Mesenchymal stem cell (in vitro differentiated cells and primary cell): Measurements from ENCODE around the gene MED8.
A peak's percentile ranks its signal among the peaks of the same experiment; 100 is the strongest.

Source experiments
- DNase-seq: peaks from one replicate; pipeline ENCODE4 v3.0.0-alpha.2; 2013
- H2AFZ ChIP-seq: one replicate; pipeline ENCODE4 v1.6.1; 2013; ENCODE audit warnings: low read depth, mild to moderate bottlenecking, control low read depth, inconsistent platforms, low read length, moderate library complexity
- H2AK5ac ChIP-seq: 2 replicates; pipeline ENCODE4 v1.6.1; 2013; ENCODE audit warnings: low read length, moderate library complexity, mild to moderate bottlenecking, inconsistent platforms; ENCODE audit not compliant: severe bottlenecking
- H2BK120ac ChIP-seq: one replicate; pipeline ENCODE4 v1.6.1; 2013; ENCODE audit warnings: low read depth, mild to moderate bottlenecking, inconsistent platforms, low read length, moderate library complexity
- H2BK12ac ChIP-seq, 2 experiments: one replicate each; pipeline ENCODE4 v1.6.1; 2013; ENCODE audit warnings: inconsistent platforms in 2 of 2, low read length in 2 of 2, mild to moderate bottlenecking in 2 of 2, moderate library complexity in 2 of 2, control low read depth in 1 of 2
- H2BK15ac ChIP-seq: one replicate; pipeline ENCODE4 v1.6.1; 2013; ENCODE audit warnings: mild to moderate bottlenecking, low read depth, inconsistent platforms; ENCODE audit not compliant: poor library complexity, severe bottlenecking
- H2BK5ac ChIP-seq: 2 replicates; pipeline ENCODE4 v1.6.1; 2013; ENCODE audit warnings: low read depth, mild to moderate bottlenecking, low read length, control low read depth, inconsistent platforms; ENCODE audit not compliant: poor library complexity, severe bottlenecking
- H3K14ac ChIP-seq, 2 experiments: one replicate each; pipeline ENCODE4 v1.6.1; 2013; ENCODE audit warnings: inconsistent platforms in 2 of 2, low read length in 2 of 2, control low read depth in 1 of 2, mild to moderate bottlenecking in 1 of 2, moderate library complexity in 1 of 2
- H3K18ac ChIP-seq, 2 experiments: one replicate each; pipeline ENCODE4 v1.6.1; 2013; ENCODE audit warnings: inconsistent platforms in 2 of 2, low read length in 2 of 2, control low read depth in 1 of 2, low read depth in 1 of 2, mild to moderate bottlenecking in 1 of 2
- H3K23ac ChIP-seq, 2 experiments: one replicate each; pipeline ENCODE4 v1.6.1; 2013; ENCODE audit warnings: inconsistent platforms in 2 of 2, low read length in 2 of 2, mild to moderate bottlenecking in 2 of 2, moderate library complexity in 2 of 2, control low read depth in 1 of 2
- H3K27ac ChIP-seq: 2 replicates; pipeline ENCODE4 v1.5.1; 2013; ENCODE audit warnings: mild to moderate bottlenecking, moderate library complexity, low read length, control low read depth, inconsistent platforms; ENCODE audit not compliant: poor library complexity, severe bottlenecking
- H3K27me3 ChIP-seq, 2 experiments: 2 replicates each; pipeline versions ENCODE4 v1.6.1 to v1.7.0; 2013; ENCODE audit warnings: low read length in 2 of 2, mild to moderate bottlenecking in 2 of 2, moderate library complexity in 2 of 2, control low read depth in 1 of 2, inconsistent platforms in 1 of 2; ENCODE audit not compliant: control insufficient read depth in 1 of 2, insufficient read depth in 1 of 2
- H3K36me3 ChIP-seq, 2 experiments: 2 replicates each; pipeline versions ENCODE4 v1.6.1 to v1.7.0; 2013; ENCODE audit warnings: low read length in 2 of 2, control low read depth in 1 of 2, inconsistent platforms in 1 of 2, low read depth in 1 of 2, mild to moderate bottlenecking in 1 of 2; ENCODE audit not compliant: insufficient read depth in 2 of 2, control insufficient read depth in 1 of 2
- H3K4ac ChIP-seq, 2 experiments: one replicate each; pipeline ENCODE4 v1.6.1; 2013; ENCODE audit warnings: inconsistent platforms in 2 of 2, low read length in 2 of 2, mild to moderate bottlenecking in 2 of 2, moderate library complexity in 2 of 2, control low read depth in 1 of 2, low read depth in 1 of 2
- H3K4me1 ChIP-seq: 2 replicates; pipeline ENCODE4 v1.6.1; 2013; ENCODE audit warnings: low read depth, low read length, control low read depth; ENCODE audit not compliant: control insufficient read depth, insufficient read depth
- H3K4me2 ChIP-seq: 2 replicates; pipeline ENCODE4 v1.6.1; 2013; ENCODE audit warnings: low read length, mild to moderate bottlenecking, inconsistent platforms; ENCODE audit not compliant: poor library complexity, severe bottlenecking
- H3K4me3 ChIP-seq, 2 experiments: 2 replicates each; pipeline versions ENCODE4 v1.5.1 to v1.7.0; 2013; ENCODE audit warnings: low read length in 2 of 2, mild to moderate bottlenecking in 2 of 2, control low read depth in 1 of 2, low read depth in 1 of 2; ENCODE audit not compliant: insufficient read depth in 1 of 2
- H3K79me1 ChIP-seq: replicated peaks from 2 replicates; pipeline ENCODE4 v1.6.1; 2013; ENCODE audit warnings: mild to moderate bottlenecking, control low read depth, low read length, inconsistent platforms; ENCODE audit not compliant: poor library complexity, severe bottlenecking
- H3K9ac ChIP-seq: 2 replicates; pipeline ENCODE4 v1.7.0; 2013; ENCODE audit warnings: mild to moderate bottlenecking, low read length, moderate library complexity
- H3K9me3 ChIP-seq: 2 replicates; pipeline ENCODE4 v1.7.0; 2013; ENCODE audit warnings: mild to moderate bottlenecking, low read length; ENCODE audit not compliant: control insufficient read depth
- H4K8ac ChIP-seq: one replicate; pipeline ENCODE4 v1.6.1; 2013; ENCODE audit warnings: inconsistent platforms, mild to moderate bottlenecking, low read length, moderate library complexity
- H4K91ac ChIP-seq: one replicate; pipeline ENCODE4 v1.6.1; 2013; ENCODE audit warnings: mild to moderate bottlenecking, low read length, inconsistent platforms
- WGBS: methylation state at CpG from one replicate; pipeline ENCODE4 v1.1.7; 2013; ENCODE audit warnings: mixed read lengths; 5-methylcytosine and 5-hydroxymethylcytosine counted together

Gene MED8

GRCh38 chr1:43344267-43344850, 45.2 kb downstream of the MED8 start:
- peak; percentile 43 for DNase-seq
- H3K4me3 ChIP-seq = no peak overlapping the region
- H3K27ac ChIP-seq = no peak overlapping the region
- WGBS = 87% methylated on average over 4 of the region's 4 CpGs
- H3K36me3 ChIP-seq = no peaks in the 10 kb centered on the region
- no peaks in the 10 kb centered on the region for H3K79me1 ChIP-seq
- no peak overlapping the region for H2AK5ac ChIP-seq
- H2BK5ac ChIP-seq = no peak overlapping the region
- H2BK120ac ChIP-seq = no peak overlapping the region
- no peak overlapping the region for H3K23ac ChIP-seq
- H2BK12ac ChIP-seq = no peak overlapping the region
- no peaks in the 10 kb centered on the region for H3K9me3 ChIP-seq
- no peak overlapping the region for H3K4ac ChIP-seq
- no peak overlapping the region for H2BK15ac ChIP-seq
- H3K27me3 ChIP-seq = peaks cover 7 to 8% of the 10 kb centered on the region in 2 experiments
- H2AFZ ChIP-seq = no peak overlapping the region
- H3K4me1 ChIP-seq = peaks cover 11% of the 10 kb centered on the region
- no peak overlapping the region for H3K14ac ChIP-seq
- H3K18ac ChIP-seq = no peak overlapping the region
- no peak overlapping the region for H3K4me2 ChIP-seq
- peak overlapping the region; percentile 6 for H4K8ac ChIP-seq
- no peak overlapping the region for H3K9ac ChIP-seq
- no peak overlapping the region for H4K91ac ChIP-seq

GRCh38 chr1:43340559-43340958, 49.0 kb downstream of the MED8 start:
- Histone ChIP-seq H2BK12ac (no peak overlapping the region), H2AFZ (no peak overlapping the region), H3K27ac (no peak overlapping the region), H3K23ac (no peak overlapping the region), H2AK5ac (no peak overlapping the region), H3K4me2 (no peak overlapping the region), H4K8ac (no peak overlapping the region), H3K27me3 (peaks cover 16% of the 10 kb centered on the region in 2 experiments), H4K91ac (no peak overlapping the region), H3K79me1 (no peaks in the 10 kb centered on the region), H2BK120ac (no peak overlapping the region), H3K9me3 (no peaks in the 10 kb centered on the region), H3K4me1 (peaks cover 1% of the 10 kb centered on the region), H3K36me3 (no peaks in the 10 kb centered on the region), H3K4me3 (no peak overlapping the region), H2BK5ac (no peak overlapping the region), H3K9ac (no peak overlapping the region), H3K18ac (no peak overlapping the region), H2BK15ac (no peak overlapping the region), H3K14ac (no peak overlapping the region), H3K4ac (no peak overlapping the region)
- no peak for DNase-seq
- 85% methylated on average over 1 of the region's 1 CpG for WGBS

GRCh38 chr1:43339584-43340232, 49.9 kb downstream of the MED8 start:
- H3K79me1 ChIP-seq = no peaks in the 10 kb centered on the region
- no peak overlapping the region for H3K4me3 ChIP-seq
- peaks cover 16 to 18% of the 10 kb centered on the region in 2 experiments for H3K27me3 ChIP-seq
- H3K9ac ChIP-seq = no peak overlapping the region
- H3K4me2 ChIP-seq = no peak overlapping the region
- H2BK15ac ChIP-seq = no peak overlapping the region
- no peak overlapping the region for H2AFZ ChIP-seq
- no peak overlapping the region for H4K91ac ChIP-seq
- H3K18ac ChIP-seq = no peak overlapping the region
- H4K8ac ChIP-seq = no peak overlapping the region
- no peak overlapping the region for H3K14ac ChIP-seq
- H2BK12ac ChIP-seq = no peak overlapping the region
- H3K36me3 ChIP-seq = no peaks in the 10 kb centered on the region
- H3K27ac ChIP-seq = no peak overlapping the region
- 80% methylated on average over 6 of the region's 6 CpGs for WGBS
- no peaks in the 10 kb centered on the region for H3K9me3 ChIP-seq
- H2BK120ac ChIP-seq = no peak overlapping the region
- H2AK5ac ChIP-seq = no peak overlapping the region
- H2BK5ac ChIP-seq = no peak overlapping the region
- H3K4me1 ChIP-seq = peaks cover 1% of the 10 kb centered on the region
- H3K23ac ChIP-seq = no peak overlapping the region
- no peak overlapping the region for H3K4ac ChIP-seq
- no peak for DNase-seq

GRCh38 chr1:43338001-43338400, 51.6 kb downstream of the MED8 start:
- Histone ChIP-seq H2BK15ac (no peak overlapping the region), H3K23ac (no peak overlapping the region), H2BK5ac (no peak overlapping the region), H2BK12ac (no peak overlapping the region), H3K79me1 (no peaks in the 10 kb centered on the region), H2BK120ac (no peak overlapping the region), H3K4me2 (no peak overlapping the region), H3K18ac (no peak overlapping the region), H3K27ac (no peak overlapping the region), H3K4ac (no peak overlapping the region), H3K4me3 (no peak overlapping the region), H3K9me3 (no peaks in the 10 kb centered on the region), H3K4me1 (peaks cover 1% of the 10 kb centered on the region), H3K27me3 (peaks cover 16 to 22% of the 10 kb centered on the region in 2 experiments), H3K36me3 (no peaks in the 10 kb centered on the region), H2AFZ (no peak overlapping the region), H3K14ac (no peak overlapping the region), H4K91ac (no peak overlapping the region), H4K8ac (no peak overlapping the region), H3K9ac (no peak overlapping the region), H2AK5ac (no peak overlapping the region)
- WGBS = 83% methylated on average over 3 of the region's 5 CpGs
- DNase-seq = no peak
